Hepatocyte (in vitro differentiated cells): Measurements from ENCODE around the gene ITM2A. TPM values are rescaled to one million over a fixed set of nuclear protein-coding genes. Genes with fewer than 3 reads are reported as not detected.

ENCODE experiments used
- DNase-seq: peaks from one replicate; pipeline ENCODE4 v3.0.0-alpha.2; 2016; ENCODE audit warnings: low spot score
- H2AFZ ChIP-seq: fragments of 200-600 bp; sonication (generic); 2 replicates; pipeline ENCODE4 v1.6.0; 2016; ENCODE audit warnings: antibody characterized with exemption, mild to moderate bottlenecking
- H3K27ac ChIP-seq: fragments of 200-600 bp; sonication (generic); 2 replicates; pipeline ENCODE4 v1.5.1; 2016; ENCODE audit warnings: mild to moderate bottlenecking
- H3K27me3 ChIP-seq: fragments of 200-600 bp; sonication (generic); 2 replicates; pipeline ENCODE4 v1.6.1; 2016
- H3K36me3 ChIP-seq: fragments of 200-600 bp; sonication (generic); replicated peaks from 2 replicates; pipeline ENCODE4 v1.5.1; 2016; ENCODE audit warnings: low read depth; ENCODE audit not compliant: insufficient read depth
- H3K4me1 ChIP-seq: fragments of 200-600 bp; sonication (generic); 2 replicates; pipeline ENCODE4 v1.5.1; 2016; ENCODE audit warnings: mild to moderate bottlenecking, moderate library complexity; ENCODE audit not compliant: insufficient read depth
- H3K4me2 ChIP-seq: fragments of 200-600 bp; sonication (generic); 2 replicates; pipeline ENCODE4 v1.6.0; 2016
- H3K4me3 ChIP-seq: fragments of 200-600 bp; sonication (generic); 2 replicates; pipeline ENCODE4 v1.5.1; 2016; ENCODE audit warnings: mild to moderate bottlenecking
- H3K79me2 ChIP-seq: fragments of 200-600 bp; sonication (generic); 2 replicates; pipeline ENCODE4 v1.6.0; 2017; ENCODE audit warnings: mild to moderate bottlenecking
- H3K9me2 ChIP-seq: fragments of 200-600 bp; sonication (generic); replicated peaks from 2 replicates; pipeline ENCODE4 v1.6.0; 2017; ENCODE audit warnings: mild to moderate bottlenecking; ENCODE audit not compliant: insufficient read depth
- H3K9me3 ChIP-seq: fragments of 200-600 bp; sonication (generic); 2 replicates; pipeline ENCODE4 v1.5.1; 2016; ENCODE audit warnings: low read depth, mild to moderate bottlenecking
- H4K20me1 ChIP-seq: fragments of 200-600 bp; sonication (generic); 2 replicates; pipeline ENCODE4 v1.6.0; 2016; ENCODE audit warnings: mild to moderate bottlenecking; ENCODE audit not compliant: insufficient read depth, poor library complexity, severe bottlenecking
- EZH2 ChIP-seq: fragments of 200-600 bp; sonication (generic); IDR thresholded peaks from 2 replicates; pipeline ENCODE4 v1.6.1; 2016; ENCODE audit warnings: antibody characterized with exemption, mild to moderate bottlenecking, borderline replicate concordance
- EZH2phosphoT487 ChIP-seq: fragments of 200-600 bp; sonication (generic); IDR thresholded peaks from one replicate; pipeline ENCODE4 v1.6.1; 2018; ENCODE audit warnings: antibody characterized with exemption, mild to moderate bottlenecking, low read depth, moderate library complexity; ENCODE audit not compliant: unreplicated experiment, severe bottlenecking
- WGBS: methylation state at CpG from one replicate; pipeline ENCODE4 v1.1.6; 2016; ENCODE audit warnings: low lambda C conversion rate; ENCODE audit errors: missing lambda C conversion rate; 5-methylcytosine and 5-hydroxymethylcytosine counted together
- polyA plus RNA-seq: library from polyadenylated mRNA; unstranded; fragments of >200 nt; fragmentation: Nextera tagmentation; extraction: Ambion mirVana; gene quantifications from 2 replicates; pipeline ENCODE4 v1.2.1, GENCODE V29; 2016
- total RNA-seq: library from RNA; depleted of rRNA; stranded (reverse); fragments of >200 nt; gene quantifications from 2 replicates; pipeline ENCODE4 v1.2.3, GENCODE V29; 2014
- TF ChIP-seq, protein P1 (sequence below): fragments of 200-600 bp; sonication (generic); IDR thresholded peaks from 2 replicates; pipeline ENCODE4 v1.5.1; 2016; ENCODE audit warnings: antibody characterized with exemption, mild to moderate bottlenecking; ENCODE audit not compliant: poor library complexity

Gene ITM2A
- total and polyA plus RNA-seq, 2 experiments from 2014 or later = 11.6 to 20.0 TPM

GRCh38 chrX:79408623-79409322 lies 41.6 kb upstream of the ITM2A start:
- TF ChIP-seq, protein P1, sequence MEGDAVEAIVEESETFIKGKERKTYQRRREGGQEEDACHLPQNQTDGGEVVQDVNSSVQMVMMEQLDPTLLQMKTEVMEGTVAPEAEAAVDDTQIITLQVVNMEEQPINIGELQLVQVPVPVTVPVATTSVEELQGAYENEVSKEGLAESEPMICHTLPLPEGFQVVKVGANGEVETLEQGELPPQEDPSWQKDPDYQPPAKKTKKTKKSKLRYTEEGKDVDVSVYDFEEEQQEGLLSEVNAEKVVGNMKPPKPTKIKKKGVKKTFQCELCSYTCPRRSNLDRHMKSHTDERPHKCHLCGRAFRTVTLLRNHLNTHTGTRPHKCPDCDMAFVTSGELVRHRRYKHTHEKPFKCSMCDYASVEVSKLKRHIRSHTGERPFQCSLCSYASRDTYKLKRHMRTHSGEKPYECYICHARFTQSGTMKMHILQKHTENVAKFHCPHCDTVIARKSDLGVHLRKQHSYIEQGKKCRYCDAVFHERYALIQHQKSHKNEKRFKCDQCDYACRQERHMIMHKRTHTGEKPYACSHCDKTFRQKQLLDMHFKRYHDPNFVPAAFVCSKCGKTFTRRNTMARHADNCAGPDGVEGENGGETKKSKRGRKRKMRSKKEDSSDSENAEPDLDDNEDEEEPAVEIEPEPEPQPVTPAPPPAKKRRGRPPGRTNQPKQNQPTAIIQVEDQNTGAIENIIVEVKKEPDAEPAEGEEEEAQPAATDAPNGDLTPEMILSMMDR = no peak
- TF ChIP-seq EZH2 (no peak), EZH2phosphoT487 (no peak)
- no peak for DNase-seq
- 80% methylated on average over 3 of the region's 3 CpGs for WGBS

DNA sequence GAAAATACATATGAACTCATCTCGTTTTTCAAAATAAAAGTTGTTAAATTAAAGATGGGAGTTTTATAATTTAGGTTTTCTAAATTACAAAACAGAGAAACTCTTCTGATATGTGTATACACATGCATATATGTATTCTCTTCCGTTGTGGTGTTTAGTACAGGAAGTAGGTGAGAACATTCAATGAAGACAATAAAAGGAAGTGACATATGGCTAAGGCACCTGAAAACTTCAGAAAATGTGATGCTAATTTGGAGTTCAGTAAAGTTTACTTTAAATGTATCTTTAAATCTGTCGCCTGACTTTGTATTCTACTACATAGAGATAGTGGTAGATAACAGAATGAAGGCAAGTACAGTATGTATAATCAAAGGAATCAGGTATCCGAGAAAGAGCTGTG lies 33.5 kb upstream of the ITM2A start:
- Histone ChIP-seq H3K79me2 (no peaks in the 10 kb centered on the region), H3K9me3 (no peaks in the 10 kb centered on the region), H2AFZ (no peak overlapping the region), H3K4me1 (no peaks in the 10 kb centered on the region), H3K27me3 (no peaks in the 10 kb centered on the region), H3K4me3 (no peak overlapping the region), H3K9me2 (no peaks in the 10 kb centered on the region), H3K36me3 (no peaks in the 10 kb centered on the region), H3K4me2 (no peak overlapping the region), H3K27ac (no peak overlapping the region), H4K20me1 (no peaks in the 10 kb centered on the region)
- TF ChIP-seq EZH2phosphoT487 (no peak), EZH2 (no peak)
- TF ChIP-seq, protein P1 = no peak
- no peak for DNase-seq
- 66% methylated on average over 4 of the region's 4 CpGs for WGBS

More at GRCh38 chrX:79408623-79409322, 41.6 kb upstream of the ITM2A start:
- Histone ChIP-seq H4K20me1 (no peaks in the 10 kb centered on the region), H3K36me3 (no peaks in the 10 kb centered on the region), H3K79me2 (no peaks in the 10 kb centered on the region), H3K9me3 (no peaks in the 10 kb centered on the region), H2AFZ (no peak overlapping the region), H3K4me3 (no peak overlapping the region), H3K4me1 (no peaks in the 10 kb centered on the region), H3K27ac (no peak overlapping the region), H3K4me2 (no peak overlapping the region), H3K9me2 (no peaks in the 10 kb centered on the region), H3K27me3 (no peaks in the 10 kb centered on the region)

DNA sequence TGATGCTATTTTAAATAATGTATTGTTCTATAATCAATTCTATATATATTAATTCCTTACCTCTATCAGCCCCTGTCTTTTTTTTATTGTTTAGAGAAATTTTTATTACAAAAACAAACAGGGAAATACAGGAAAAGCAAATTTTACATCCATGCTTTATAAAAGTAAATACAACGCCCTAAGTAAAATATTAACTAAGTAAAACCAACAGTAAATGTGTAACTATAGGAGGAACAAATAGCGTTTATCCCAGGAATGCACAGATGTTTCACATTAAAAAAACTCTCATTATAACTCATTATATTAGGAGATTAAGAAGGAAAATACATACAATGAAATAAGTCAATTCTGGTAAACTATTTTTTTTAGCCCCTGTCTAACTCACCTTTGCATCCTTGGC lies 8.2 kb upstream of the ITM2A start:
- Histone ChIP-seq H3K4me2 (no peak overlapping the region), H3K27me3 (no peaks in the 10 kb centered on the region), H4K20me1 (no peaks in the 10 kb centered on the region), H3K4me3 (no peak overlapping the region), H3K27ac (no peak overlapping the region), H3K9me2 (no peaks in the 10 kb centered on the region), H2AFZ (no peak overlapping the region), H3K4me1 (no peaks in the 10 kb centered on the region), H3K9me3 (no peaks in the 10 kb centered on the region), H3K79me2 (no peaks in the 10 kb centered on the region), H3K36me3 (no peaks in the 10 kb centered on the region)
- 61% methylated on average over 2 of the region's 2 CpGs for WGBS
- DNase-seq = no peak
- TF ChIP-seq EZH2 = no peak
- TF ChIP-seq, protein P1 = no peak
- TF ChIP-seq EZH2phosphoT487 = no peak
